HG03039 (cell line): ENCODE data around the gene CPEB2.
A peak's percentile ranks its signal among the peaks of the same experiment; 100 is the strongest.

Experiments used
- ATAC-seq: cut with Tn5 transposase; IDR thresholded peaks from one replicate; pipeline ENCODE4 v1.9.1; 2021; ENCODE audit warnings: mild to moderate bottlenecking, moderate library complexity; ENCODE audit not compliant: unreplicated experiment

The CPEB2 gene

DNA sequence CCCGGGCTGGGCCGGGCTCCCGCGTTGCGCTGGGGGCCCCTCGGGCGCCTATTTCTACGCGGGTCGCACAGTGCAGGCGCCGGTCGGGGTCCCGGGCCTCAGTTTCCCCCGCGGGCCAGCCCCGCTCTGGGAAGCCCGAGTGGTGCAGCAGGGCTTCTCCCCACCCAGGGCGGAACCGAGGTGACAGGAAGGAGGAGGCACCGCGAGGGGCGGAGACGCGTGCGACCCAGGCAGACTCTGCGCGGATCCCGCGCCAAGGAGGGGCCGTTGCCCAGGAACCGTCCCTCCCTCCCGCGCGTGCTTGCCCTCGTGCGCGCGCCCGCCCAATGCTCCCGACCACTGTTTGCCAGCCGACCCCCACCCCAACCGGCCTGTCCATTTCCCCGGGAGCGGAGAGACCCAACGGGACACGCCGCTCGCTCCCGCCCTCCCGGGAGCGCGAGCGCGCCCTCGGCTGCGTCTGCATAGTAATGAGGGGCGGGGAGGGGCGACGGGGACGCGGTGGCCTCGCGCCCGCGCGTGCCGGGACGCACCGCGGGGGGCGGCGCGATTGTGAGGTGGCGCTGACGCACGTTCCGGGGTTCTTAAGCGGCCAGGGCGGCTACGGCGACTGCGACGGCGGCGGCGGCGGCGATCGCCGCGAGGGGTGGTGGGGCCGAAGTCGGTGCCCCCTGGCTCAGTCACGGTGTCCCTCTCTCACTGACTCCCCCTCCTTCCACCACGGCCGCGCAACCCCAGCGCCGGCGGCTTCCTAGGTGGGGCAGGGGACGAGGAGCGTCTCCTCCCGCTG, at the start of gene CPEB2:
Gene CPEB2 (plus strand): TSS at position 613 of the 790 bp plus-strand sequence. CDS start 193 bp downstream, outside the sequence.
- peak; percentile 63 for ATAC-seq

DNA sequence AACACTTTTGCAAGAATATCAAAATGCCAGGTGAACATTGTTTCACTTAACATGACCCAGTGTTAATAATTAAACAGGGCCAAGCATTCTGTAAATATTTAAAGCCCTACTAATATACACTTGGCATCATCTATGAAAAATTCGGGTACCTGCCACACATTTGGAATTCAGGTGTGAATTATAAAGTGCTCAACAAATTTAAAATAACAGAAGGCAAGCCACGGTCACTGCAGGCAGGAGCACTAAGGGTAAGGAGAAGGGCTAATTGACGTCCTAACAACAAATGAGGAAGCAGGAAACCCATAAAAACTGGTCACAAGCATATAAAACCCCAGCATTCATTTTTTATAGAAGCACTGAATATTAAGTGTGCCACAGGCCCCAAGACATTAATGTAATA, 43.8 kb upstream of the CPEB2 start:
- no peak for ATAC-seq

DNA sequence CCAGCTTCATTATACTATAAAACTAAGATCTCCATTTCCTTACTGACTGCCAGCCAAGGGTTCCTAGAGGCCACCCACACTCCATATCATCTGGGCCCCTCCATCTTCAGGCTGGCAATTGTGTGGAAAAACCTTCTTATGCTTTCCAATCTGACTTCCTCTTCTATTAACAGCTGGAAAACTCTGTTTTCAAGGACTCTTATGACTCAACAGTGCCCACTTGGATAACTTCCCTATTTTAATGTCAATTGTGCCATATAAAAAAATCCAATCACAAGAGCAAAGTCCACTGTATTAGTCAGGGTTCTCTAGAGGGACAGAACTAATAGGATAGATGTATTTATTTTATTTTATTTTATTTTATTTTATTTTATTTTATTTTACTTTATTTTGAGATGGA, 41.0 kb upstream of the CPEB2 start:
- ATAC-seq: no peak

DNA sequence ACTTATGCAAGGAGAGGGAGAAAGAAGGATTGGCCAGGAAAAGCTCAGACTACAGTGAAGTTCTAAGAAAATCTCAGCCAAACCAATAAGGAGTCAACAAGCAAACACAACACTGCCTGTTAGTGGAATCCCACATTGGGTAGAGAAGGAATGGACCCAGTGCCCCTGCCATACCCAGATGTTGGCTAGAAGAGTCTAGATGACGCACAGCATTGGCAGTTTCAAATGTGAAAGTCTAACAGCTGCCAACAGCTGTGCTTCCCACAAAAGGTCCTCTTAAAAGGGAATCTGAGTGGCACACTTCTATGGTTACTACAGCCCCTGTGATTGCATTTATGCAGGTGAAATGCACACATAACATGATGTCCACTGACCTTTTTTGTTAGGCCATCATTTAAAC, 37.2 kb upstream of the CPEB2 start:
- no peak for ATAC-seq

DNA sequence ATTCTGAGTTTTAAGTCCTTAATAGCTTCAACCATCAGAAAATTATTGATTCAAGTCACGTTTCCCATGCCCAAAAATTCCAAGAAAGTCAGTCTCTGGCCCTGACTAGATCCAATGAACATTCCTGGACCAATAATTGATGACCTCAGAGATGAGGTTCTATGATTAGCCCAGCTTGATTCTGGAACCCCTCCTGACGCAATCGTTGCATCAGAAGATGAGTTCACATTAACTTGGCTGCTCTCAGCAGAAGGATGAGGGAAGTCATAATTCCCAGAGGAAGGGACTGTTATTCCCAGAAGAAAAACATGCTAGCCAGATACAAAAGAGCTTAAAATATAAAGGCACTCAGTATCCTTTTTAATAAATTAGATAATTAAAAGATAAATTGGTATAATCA, 34.3 kb upstream of the CPEB2 start:
- ATAC-seq: no peak

DNA sequence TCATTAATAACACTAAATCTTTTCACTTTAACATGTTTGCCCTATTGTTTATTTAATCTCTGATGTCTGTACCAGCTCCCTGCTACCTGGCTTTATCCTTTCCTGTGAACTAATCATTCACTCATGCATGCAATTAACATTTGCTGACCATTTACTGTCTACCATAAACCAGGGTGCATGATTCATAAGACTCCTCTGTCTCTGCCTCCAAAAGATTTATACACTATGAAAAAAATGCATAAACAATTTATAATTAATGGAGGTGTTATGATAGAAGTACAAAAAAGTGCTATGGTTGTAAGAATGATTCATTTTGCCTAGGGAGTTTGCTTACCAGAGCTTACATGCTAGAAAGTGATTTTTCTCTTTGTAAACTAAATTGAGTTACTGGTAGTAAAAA, 24.5 kb upstream of the CPEB2 start:
- no peak for ATAC-seq

DNA sequence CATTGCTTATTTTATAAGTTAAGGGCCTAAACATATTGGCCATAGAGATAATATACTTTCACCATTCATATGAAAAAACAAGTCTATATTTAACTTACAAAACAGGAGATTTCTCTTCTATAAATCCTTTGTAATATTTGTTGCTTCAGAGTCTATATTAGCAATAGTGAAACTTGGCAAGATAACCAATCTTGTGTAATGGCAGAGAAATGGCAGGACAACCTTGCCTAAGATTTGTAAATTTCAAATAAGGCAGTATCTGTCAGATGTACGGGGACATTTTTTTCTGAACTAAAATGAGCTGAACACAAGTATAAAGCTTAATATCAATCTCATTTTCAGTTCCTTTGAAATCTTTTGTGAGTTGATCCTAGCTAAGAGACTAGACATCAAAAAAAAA, 17.8 kb upstream of the CPEB2 start:
- no peak for ATAC-seq

DNA sequence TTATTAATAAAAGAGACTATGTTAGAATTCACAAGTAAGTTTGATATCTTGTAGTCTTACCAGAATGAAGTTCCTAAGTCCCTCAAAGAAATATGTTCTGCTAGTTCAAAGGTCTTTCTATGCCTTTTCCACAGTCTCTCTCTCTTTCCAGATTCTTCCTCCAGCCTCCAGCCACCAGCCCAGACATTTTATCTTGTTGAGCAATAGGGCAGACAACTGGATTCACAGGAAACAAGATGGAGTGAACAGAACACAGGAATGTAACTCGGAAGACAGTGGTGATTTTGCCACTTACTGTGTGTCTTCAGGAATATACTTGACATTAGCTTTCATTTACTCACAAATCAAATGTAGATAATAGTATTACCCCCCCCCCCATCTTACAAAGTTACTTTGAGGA, 17.1 kb upstream of the CPEB2 start:
- ATAC-seq: no peak

DNA sequence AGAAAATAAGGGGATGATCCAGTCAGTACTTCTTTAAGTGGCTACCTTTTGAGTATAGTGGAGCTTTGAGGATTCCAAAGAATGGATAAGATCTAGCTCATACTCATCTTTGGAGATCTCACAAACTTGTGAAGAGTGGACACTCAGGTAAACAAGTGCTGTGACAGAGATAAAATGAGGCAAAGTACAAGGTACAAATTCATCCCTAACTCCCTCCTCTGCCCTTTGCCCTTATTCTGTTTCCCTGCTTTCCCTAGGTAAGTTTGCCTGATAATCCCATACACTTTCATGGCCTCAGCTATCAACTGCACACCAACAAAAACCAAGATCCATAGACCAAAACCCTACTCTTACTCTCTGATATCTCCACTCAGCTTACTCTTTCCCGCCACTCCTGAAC, 16.4 kb upstream of the CPEB2 start:
- no peak for ATAC-seq

DNA sequence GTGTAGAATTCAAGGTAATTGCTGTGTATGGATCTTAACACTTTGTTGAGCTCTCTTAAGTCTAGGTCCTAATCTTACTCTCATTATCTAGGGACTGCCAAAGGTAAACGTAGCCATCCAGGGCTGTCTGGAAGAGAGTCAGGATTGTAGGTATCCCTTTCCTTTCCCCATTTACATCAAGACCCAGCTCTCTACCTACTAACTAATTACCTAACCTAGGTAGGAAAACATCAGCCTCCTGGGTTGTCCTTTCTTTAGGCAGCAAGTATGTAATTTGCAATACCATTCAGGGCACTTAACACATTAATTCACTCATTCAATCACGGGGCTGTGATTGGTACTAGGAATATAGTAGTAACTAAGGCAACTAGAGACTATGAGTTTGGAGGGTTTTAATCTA, 15.2 kb upstream of the CPEB2 start:
- ATAC-seq: no peak

DNA sequence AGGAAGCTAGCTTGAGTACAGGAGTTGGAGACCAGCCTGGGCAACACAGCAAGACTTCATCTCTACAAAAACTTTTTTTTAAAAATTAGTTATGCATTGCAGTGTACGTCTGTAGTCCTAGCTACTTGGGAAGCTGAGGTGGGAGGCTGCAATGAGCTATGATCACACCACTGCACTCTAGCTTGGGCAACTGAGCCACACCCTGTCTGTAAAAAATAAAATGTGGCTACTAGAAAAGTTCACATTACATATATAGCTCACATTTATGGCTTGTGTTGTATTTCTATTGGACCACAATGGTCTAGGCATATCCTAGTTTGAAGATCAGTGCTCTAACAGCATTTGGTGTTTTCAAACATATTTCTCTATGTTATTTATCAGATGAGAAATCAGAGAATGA, 11.8 kb upstream of the CPEB2 start:
- no peak for ATAC-seq

DNA sequence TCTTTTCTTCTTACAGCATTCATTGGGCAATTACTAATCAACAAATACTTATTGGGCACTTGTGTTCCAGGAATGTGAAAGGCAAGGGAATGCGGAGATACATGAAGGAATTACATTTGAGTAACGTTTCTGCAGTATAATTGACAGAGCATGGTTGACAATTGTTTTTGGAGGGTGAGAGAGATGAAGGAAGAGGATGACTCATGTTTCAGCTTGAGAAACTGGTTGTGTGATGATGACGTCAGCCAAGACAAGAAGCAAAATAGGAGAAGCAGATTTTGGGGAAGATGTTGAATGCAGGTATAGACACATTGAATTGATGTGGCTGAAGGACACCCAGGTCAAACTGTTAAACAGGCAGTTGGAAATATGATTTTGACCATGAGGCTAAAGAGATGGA, 8.0 kb upstream of the CPEB2 start:
- no peak for ATAC-seq

DNA sequence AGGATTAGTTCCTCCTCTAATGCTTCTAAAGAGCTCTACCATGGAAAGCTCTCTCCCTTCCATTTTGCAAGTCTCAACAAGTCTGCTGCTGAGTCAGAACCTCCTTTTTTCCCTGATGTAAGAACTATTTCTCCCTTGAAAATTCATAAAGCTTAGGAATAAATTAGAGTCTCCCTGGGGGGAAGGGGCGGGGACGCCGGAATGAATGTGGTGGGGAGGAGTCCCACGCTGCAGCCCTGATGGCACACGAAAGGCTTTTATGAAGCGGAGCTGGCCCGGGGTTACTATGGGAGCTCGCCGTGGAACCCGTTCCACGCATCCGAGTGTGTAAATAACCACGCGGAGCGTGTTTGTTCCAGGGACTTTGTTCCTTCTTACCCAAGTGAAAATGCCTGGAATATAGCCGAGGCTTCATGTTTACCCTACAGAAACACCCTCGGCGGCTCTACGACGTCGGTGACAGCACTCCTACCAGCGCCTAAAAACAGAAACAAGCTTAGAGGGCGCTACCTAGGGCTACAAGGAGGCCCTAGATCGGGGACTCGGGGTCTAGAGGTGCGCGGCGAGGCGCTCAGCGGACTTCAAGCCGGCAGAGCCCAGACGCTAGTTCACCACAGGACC, 923 bp upstream of the CPEB2 start:
- peak; percentile 14 for ATAC-seq

DNA sequence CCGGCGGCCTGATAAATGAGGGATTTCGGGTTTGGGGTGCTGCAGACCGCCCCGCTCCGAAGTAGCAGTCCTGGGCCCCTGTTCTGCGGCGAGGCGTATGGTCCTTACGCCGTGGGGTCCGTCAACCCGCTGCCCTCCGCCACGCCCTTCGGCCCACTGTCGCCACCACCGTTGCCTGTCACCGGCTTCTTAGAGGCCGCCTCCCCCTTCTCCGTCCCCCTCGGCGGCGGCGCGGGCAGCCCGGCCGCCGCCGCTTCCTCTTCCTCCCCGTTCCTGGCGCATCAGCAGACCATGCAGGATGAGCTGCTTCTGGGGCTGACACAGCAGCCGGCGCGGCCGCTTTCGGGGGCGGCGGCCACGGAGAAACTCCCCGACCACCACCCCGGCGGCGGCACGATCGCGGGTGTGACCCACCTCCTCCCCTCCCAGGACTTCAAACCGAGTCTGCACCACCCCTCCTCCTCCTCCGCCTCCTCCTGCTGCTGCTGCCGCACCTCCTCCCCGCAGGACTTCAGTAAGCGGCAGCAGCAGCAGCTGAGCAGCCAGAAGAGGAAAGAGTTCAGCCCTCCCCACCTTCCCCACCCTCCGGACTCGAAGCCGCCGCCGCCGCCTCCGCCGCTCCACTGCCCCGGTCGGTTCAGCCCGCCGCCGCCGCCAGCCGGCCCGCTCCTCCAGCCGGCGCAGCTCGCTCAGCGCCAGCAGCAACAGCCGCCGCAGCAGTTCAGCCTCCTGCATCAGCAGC, 549 bp downstream of the CPEB2 start:
- peak; percentile 18 for ATAC-seq

DNA sequence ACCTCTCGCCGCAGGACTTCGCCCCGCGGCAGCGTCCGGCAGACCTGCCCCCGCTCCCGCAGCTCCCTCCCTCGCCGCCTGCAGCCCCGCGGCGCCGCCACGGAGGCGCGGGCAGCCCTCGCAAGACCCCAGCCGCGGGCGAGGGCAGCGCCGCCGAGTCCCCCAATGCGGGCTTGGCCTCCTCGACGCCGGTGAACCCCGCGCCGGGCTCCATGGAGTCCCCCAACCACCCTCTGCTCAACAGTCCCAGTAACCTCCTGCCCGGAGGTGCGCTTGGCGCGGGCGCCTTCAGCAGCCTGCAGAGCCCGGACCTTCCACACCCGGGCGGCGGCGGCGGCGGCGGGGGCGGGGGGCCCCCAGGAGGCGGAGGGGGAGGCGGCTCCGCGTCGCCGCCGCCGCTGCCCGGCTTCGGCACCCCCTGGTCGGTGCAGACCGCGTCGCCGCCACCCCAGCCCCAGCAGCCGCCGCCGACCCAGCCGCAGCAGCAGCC, 1.2 kb downstream of the CPEB2 start:
- ATAC-seq: peak; percentile 7

DNA sequence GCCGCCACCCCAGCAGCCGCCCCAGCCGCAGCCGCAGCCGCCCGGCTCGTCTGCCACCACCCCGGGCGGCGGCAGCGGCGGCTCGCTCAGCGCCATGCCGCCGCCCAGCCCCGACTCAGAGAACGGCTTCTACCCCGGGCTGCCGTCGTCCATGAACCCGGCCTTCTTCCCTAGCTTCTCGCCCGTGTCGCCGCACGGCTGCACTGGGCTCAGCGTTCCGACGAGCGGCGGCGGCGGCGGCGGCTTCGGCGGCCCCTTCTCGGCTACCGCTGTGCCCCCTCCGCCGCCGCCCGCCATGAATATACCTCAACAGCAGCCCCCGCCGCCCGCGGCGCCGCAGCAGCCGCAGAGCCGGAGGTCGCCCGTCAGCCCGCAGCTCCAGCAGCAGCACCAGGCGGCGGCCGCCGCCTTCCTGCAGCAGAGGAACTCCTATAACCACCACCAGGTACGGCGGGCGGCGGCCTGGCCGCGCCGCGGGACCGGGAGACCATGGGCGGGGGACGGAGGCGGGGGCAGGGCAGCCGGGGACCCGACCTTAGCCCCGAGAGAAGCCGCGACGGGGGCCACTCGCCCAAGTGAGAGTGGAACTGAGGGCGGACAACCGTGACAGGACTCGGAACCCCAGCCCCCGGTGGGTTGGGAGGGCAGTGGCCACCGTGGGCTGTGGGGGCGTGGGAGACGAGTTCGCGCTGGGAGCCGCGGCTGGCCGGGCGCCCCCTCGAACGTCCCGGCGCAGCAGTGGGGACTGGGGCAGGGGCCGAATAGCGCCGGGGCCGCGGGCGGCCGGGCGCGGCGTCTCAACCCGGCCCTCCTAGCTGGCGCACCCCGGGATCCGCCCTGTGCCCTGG, 1.8 kb downstream of the CPEB2 start:
- peak; percentile 3 for ATAC-seq

DNA sequence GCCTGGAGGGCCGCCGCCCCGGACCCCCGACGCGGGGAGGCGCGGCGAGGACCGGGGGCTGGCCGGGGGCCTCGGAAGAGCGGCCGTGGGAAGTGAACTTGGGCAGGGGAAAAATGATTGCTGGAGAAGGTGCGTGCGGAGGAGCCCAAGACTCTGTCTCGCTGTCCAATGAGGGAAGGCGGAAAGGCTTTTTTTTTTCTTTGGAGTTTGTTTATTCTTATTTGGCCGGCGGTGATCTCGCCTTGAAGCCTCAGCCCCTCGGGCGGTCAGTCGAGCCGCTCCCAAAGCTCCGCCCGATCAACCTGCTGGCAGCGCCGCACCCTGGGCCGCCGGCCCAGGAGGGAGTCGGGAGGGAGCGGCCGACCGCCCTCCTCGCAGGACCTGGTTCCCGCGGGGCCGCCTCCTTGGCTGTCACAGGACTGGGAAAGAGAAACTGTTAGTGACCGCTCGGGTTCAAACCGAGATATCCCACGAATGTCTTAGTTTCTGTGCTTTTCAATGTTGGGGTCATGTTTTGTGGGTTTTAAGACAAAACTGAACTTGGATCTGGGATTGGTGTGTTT, 2.5 kb downstream of the CPEB2 start:
- peak; percentile 10 for ATAC-seq

DNA sequence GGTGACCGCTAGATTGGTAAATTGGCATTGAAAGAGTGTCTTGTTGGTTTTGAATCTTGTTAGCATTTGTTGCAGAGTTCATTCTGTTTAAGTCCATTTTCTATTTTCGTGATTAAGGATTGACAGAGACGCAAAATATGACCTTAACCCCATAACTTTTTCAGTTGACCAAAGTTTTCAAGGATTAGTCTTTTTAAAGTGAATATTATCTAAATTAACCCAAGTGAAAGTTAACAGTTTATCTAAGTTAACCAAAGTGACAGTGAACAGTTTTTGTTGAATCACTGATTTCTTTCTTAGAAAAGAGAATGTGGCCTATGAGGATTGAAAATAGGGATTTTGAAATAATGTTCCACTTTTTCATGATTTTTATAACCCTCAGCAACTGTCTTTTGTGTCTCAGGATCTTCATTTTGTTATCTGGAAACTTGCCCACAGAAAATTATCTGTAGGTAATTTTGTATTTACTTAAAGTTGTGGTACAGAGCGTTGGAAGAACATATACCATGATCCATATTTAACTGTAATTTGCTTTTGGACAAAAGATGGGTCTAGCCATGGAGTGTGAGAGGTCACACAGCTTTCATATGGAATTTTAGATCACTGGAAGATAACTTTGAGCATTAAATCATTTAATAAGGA, 3.3 kb downstream of the CPEB2 start:
- no peak for ATAC-seq

DNA sequence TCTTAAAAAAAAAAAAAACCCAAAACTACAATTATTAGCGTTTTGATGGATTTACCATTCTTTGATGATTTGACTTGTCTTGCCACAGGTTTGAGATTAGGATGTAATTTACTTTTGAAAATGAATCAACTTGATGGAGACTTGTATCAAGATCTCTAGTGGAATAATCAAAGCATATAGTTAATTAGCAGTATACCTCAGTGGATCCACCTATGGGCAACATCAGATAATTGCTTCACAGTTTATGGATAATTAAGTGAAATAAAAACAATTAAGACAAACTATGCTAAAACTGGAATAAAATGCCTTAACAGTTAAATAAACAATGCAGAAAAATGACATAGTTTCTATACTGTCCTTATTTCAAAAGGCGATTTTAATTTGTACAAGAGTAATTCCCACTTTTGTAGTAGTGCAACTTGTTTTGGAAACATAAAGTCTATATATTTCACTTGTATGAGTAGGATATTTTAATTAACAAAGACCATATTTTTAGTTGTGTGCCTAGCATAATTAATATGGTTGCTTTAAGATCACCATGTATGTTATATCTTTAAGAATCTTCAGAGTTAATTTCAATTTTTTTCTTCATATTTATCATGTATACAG, 4.2 kb downstream of the CPEB2 start:
- ATAC-seq: no peak

DNA sequence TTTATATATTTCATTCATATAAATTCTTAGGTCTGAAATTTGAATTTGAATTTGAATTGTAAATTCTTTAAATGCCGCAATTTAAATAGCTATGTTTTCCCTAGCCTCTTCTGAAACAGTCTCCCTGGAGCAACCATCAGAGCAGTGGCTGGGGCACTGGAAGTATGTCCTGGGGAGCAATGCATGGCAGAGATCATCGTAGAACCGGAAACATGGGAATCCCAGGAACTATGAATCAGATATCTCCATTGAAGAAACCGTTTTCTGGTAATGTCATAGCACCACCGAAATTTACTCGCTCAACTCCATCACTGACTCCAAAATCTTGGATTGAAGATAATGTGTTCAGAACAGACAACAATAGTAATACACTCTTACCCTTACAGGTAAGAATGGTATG, 4.9 kb downstream of the CPEB2 start:
- ATAC-seq: no peak
